ENCODE results near the gene STPG1. TPM values are rescaled to one million over a fixed set of nuclear protein-coding genes. Genes with fewer than 3 reads are reported as not detected.

Gene STPG1
- total RNA-seq, 1 experiment from 2014 or later = 12.8 TPM

GRCh38 chr1:24345334-24345733, 68.2 kb downstream of the STPG1 start:
- ChIA-PET POLR2A (no interaction called here), CTCF (interaction anchor here (1.0 to 2.1 kb wide), 3 partner anchors 47 to 144 kb away, joined by 3 to 9 read pairs (median 4); partner anchors contain the start of gene NIPAL3)
- H3K36me3 Mint-ChIP-seq = no peaks in the 10 kb centered on the region
- no peak for DNase-seq (ENCODE audit: low spot score)
- ATAC-seq = no peak
- peaks cover 22% of the 10 kb centered on the region for H3K4me1 Mint-ChIP-seq
- no peak overlapping the region for H3K4me3 Mint-ChIP-seq
- no peak overlapping the region for H3K27ac Mint-ChIP-seq
- no peaks in the 10 kb centered on the region for H3K9me3 Mint-ChIP-seq
- H3K27me3 Mint-ChIP-seq (ENCODE audit: low read depth) = no peaks in the 10 kb centered on the region; the same call in 1 of the 2 replicates
- TF ChIP-seq GRHL2 (CRISPR knock-in tag; IDR thresholded peaks at IDR 0.05; ENCODE audit: insufficient replicate concordance, severe bottlenecking) (no peak), ZNF512 (CRISPR knock-in tag; IDR thresholded peaks at IDR 0.05; ENCODE audit: borderline replicate concordance) (no peak), NFE2L1 (CRISPR knock-in tag; IDR thresholded peaks at IDR 0.05) (no peak)

GRCh38 chr1:24344090-24344742, 69.4 kb downstream of the STPG1 start:
- H3K9me3 Mint-ChIP-seq = no peaks in the 10 kb centered on the region
- peaks cover 32% of the 10 kb centered on the region for H3K4me1 Mint-ChIP-seq
- no peaks in the 10 kb centered on the region for H3K36me3 Mint-ChIP-seq
- H3K4me3 Mint-ChIP-seq = no peak overlapping the region
- no peak for TF ChIP-seq FOXP1 (CRISPR knock-in tag; IDR thresholded peaks at IDR 0.05; ENCODE audit: borderline replicate concordance)
- no peak for TF ChIP-seq STAT6 (CRISPR knock-in tag; conservative IDR thresholded peaks at IDR 0.05; ENCODE audit: low read depth)
- no peak for TF ChIP-seq CBFB (CRISPR knock-in tag; IDR thresholded peaks at IDR 0.05; ENCODE audit: low read depth)
- no peak for TF ChIP-seq ZNF138 (CRISPR knock-in tag; conservative IDR thresholded peaks at IDR 0.05)
- TF ChIP-seq OVOL2 (CRISPR knock-in tag; IDR thresholded peaks at IDR 0.05; ENCODE audit: borderline replicate concordance) = no peak
- TF ChIP-seq ZNF425 (CRISPR knock-in tag; conservative IDR thresholded peaks at IDR 0.05) = no peak
- no peak for TF ChIP-seq SP1 (CRISPR knock-in tag; conservative IDR thresholded peaks at IDR 0.05)
- TF ChIP-seq ERG (CRISPR knock-in tag; IDR thresholded peaks at IDR 0.05) = no peak
- no peak for TF ChIP-seq ZBTB43 (CRISPR knock-in tag; IDR thresholded peaks at IDR 0.05)
- no peak for TF ChIP-seq ZBTB21 (CRISPR knock-in tag; IDR thresholded peaks at IDR 0.05; ENCODE audit: borderline replicate concordance)
- no peak for TF ChIP-seq ELF4 (CRISPR knock-in tag; IDR thresholded peaks at IDR 0.05; ENCODE audit: low read depth)
- no peak for TF ChIP-seq FOXP4 (CRISPR knock-in tag; IDR thresholded peaks at IDR 0.05)
- no peak for TF ChIP-seq ATF2 (CRISPR knock-in tag; IDR thresholded peaks at IDR 0.05; ENCODE audit: borderline replicate concordance, low read depth)
- ATAC-seq = no peak
- CTCF ChIA-PET = interaction anchor here (0.5 to 2.1 kb wide), 5 partner anchors 33 to 290 kb away, joined by 3 to 12 read pairs (median 5); no protein-coding TSS in a partner anchor
- no peak overlapping the region for H3K27ac Mint-ChIP-seq
- DNase-seq (ENCODE audit: low spot score) = no peak
- no peaks in the 10 kb centered on the region; the same call in 1 of the 2 replicates for H3K27me3 Mint-ChIP-seq (ENCODE audit: low read depth)
- POLR2A ChIA-PET = interaction anchor here (0.6 kb wide), 2 partner anchors 162 to 400 kb away, joined by 4 to 5 read pairs; no protein-coding TSS in a partner anchor

All from WTC11 (cell line).